GM12892 (cell line): Measurements from ENCODE around the gene BACE2.

ENCODE experiments used
- POLR2A ChIP-seq: IDR thresholded peaks from 2 replicates; pipeline ENCODE4 v1.6.1; 2011; ENCODE audit warnings: low read depth, low read length, control low read depth
- POLR2AphosphoS5 ChIP-seq: IDR thresholded peaks from 2 replicates; pipeline ENCODE4 v1.6.1; 2011; ENCODE audit warnings: low read depth, low read length, control low read depth

- TF ChIP-seq POLR2A, result no peak
- no peak for TF ChIP-seq POLR2AphosphoS5
Observed at GRCh38 chr21:41166884-41167283, 1.1 kb upstream of the BACE2 start.
